Esophagus muscularis mucosa (tissue), 4 donors: ENCODE measurements around the gene OR2T3. TPM values are rescaled to one million over a fixed set of nuclear protein-coding genes. Genes with fewer than 3 reads are reported as not detected.
"Not testable (repeated sequence)": the region's sequence is repeated elsewhere in the genome, so short reads cannot be mapped to it uniquely, and the experiment has no call there.

Source experiments
- DNase-seq: peaks from one replicate; pipeline ENCODE4 v3.0.0-alpha.2; 2017; ENCODE audit errors: extremely low spot score
- H3K27ac ChIP-seq, 4 donors: fragments of 200-600 bp; sonication (generic); replicated peaks in 1 of 4; 1 replicate in 3 of 4; 2 replicates in 1 of 4; pipeline ENCODE4 v1.5.1; 2016 to 2019; ENCODE audit warnings: mild to moderate bottlenecking in 1 of 4
- H3K27me3 ChIP-seq, 4 donors: fragments of 200-600 bp; sonication (generic); one replicate each; pipeline versions ENCODE4 v1.5.1 to v1.6.0; 2016 to 2019
- H3K36me3 ChIP-seq, 4 donors: fragments of 200-600 bp; sonication (generic); one replicate each; pipeline ENCODE4 v1.5.1; 2016 to 2019
- H3K4me1 ChIP-seq, 4 donors: fragments of 200-600 bp; sonication (generic); one replicate each; pipeline ENCODE4 v1.5.1; 2016 to 2019
- H3K4me3 ChIP-seq, 4 donors: fragments of 200-600 bp; sonication (generic); 1 replicate in 2 of 4; 2 replicates in 2 of 4; pipeline ENCODE4 v1.5.1; 2016 to 2019; ENCODE audit warnings: mild to moderate bottlenecking in 4 of 4, moderate library complexity in 1 of 4
- H3K9me3 ChIP-seq, 4 donors: fragments of 200-600 bp; sonication (generic); 1 replicate in 3 of 4; 2 replicates in 1 of 4; pipeline ENCODE4 v1.5.1; 2016 to 2019
- CTCF ChIP-seq, 3 experiments: fragments of 200-600 bp in 2 of 3; fragments of 450-650 bp in 1 of 3; sonication (generic) in 2 of 3; IDR thresholded peaks; one replicate each; pipeline ENCODE4 v1.5.1; 2017 to 2019; ENCODE audit warnings: antibody characterized with exemption in 3 of 3, mild to moderate bottlenecking in 2 of 3, moderate library complexity in 1 of 3
- POLR2A ChIP-seq: fragments of 450-650 bp; IDR thresholded peaks from one replicate; pipeline ENCODE4 v1.6.1; 2017; ENCODE audit warnings: antibody characterized with exemption, moderate library complexity, mild to moderate bottlenecking, low read depth
- WGBS: methylation state at CpG from one replicate; pipeline ENCODE4 v1.1.5; 2018; 5-methylcytosine and 5-hydroxymethylcytosine counted together
- intact Hi-C: fragments of 100-400 bp; cut with DNase I; formaldehyde crosslinking; loops from one replicate; pipeline ENCODE4 v1.15.1; 2023
- total RNA-seq, 4 donors: library from RNA; depleted of rRNA; stranded (reverse); fragments of >200 nt; gene quantifications; one replicate each; pipeline versions ENCODE4 v1.1.0 to v1.2.1, GENCODE V29; 2016

OR2T3 gene
- total RNA-seq, 4 donors from 2014 or later, result not detected

GRCh38 chr1:248481686-248482579, 8.8 kb downstream of the OR2T3 start:
- H3K36me3 ChIP-seq, H3K4me1 ChIP-seq, H3K27me3 ChIP-seq, H3K9me3 ChIP-seq, DNase-seq, H3K4me3 ChIP-seq, H3K27ac ChIP-seq, intact Hi-C loops: not testable (repeated sequence)
- WGBS, result 71% methylated on average over 12 of the region's 13 CpGs

- intact Hi-C loops, H3K9me3 ChIP-seq, H3K27ac ChIP-seq, H3K27me3 ChIP-seq, H3K36me3 ChIP-seq, DNase-seq, H3K4me1 ChIP-seq, H3K4me3 ChIP-seq: not testable (repeated sequence)
- WGBS, result no CpG with 5 or more reads among the region's 6 CpGs
Observed at GRCh38 chr1:248488289-248488688, 15.1 kb downstream of the OR2T3 start, which contains the start of gene OR2T5. Gene OR2T5, plus strand, starts transcription at chr1:248488589. Its CDS starts 0 bp downstream, at chr1:248488589.

DNA sequence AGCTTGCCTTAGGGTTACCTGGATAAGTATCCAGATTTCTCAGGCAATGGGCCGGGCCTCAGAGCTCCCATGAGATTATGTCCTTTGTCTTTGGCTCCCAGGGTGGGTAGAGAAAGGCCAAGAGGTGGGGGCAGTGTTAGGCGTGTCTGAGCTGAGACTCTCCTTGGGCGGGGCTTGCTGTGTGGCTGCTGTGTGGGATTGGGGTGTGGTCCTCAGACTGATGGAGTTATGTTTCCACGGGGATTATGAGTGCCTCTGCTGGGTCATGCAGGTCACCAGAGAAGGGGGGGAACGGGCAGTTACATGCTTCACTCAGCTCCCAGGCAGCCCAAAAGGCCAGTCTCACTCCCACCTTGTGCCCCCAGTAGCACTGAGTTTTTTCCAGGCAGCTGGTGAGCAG, 23.5 kb downstream of the OR2T3 start:
- H3K36me3 ChIP-seq, H3K4me3 ChIP-seq, H3K4me1 ChIP-seq, H3K9me3 ChIP-seq, H3K27me3 ChIP-seq, DNase-seq, intact Hi-C loops, H3K27ac ChIP-seq: not testable (repeated sequence)
- no CpG with 5 or more reads among the region's 5 CpGs for WGBS

DNA sequence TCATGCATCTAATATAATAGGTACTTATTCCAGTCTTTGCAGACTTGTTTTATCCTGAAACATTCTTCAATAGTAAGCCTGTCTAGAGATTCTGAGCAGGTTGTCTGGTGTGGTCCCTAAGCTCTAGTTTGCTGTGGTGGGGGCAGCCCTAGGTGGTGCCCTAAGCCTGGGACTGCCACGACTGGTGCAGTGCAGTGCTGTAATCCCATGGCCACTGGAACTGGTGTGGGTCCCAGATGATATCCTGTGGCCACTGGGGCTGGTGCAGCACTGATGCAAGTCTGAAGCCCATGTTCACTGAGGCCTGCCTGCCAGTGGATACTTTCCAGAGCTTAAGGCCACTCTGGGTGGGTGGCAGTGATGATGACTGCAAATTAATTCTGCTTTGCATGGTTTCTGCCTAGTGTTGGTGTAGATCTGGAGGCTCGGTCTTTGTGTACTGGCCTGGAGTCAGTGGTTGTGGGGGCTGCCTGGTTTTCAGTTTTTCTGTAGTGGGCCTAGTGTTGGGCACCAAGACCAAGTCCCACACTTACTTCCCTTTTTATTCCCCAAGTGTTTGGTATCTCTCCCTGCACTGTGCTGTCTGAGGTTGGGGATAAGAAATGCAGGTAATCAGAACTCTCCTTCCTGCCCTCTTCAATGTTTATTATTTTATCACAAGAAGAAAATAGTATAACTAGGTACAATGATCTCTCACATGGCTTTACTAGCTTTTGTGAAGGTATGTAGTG, 27.3 kb downstream of the OR2T3 start:
- intact Hi-C loops, H3K4me1 ChIP-seq, H3K27ac ChIP-seq, H3K27me3 ChIP-seq, H3K36me3 ChIP-seq, DNase-seq, H3K4me3 ChIP-seq, H3K9me3 ChIP-seq: not testable (repeated sequence)
- WGBS, result 83% methylated on average over 1 of the region's 2 CpGs

- H3K9me3 ChIP-seq, DNase-seq, intact Hi-C loops, H3K4me1 ChIP-seq, H3K27ac ChIP-seq, H3K4me3 ChIP-seq, H3K36me3 ChIP-seq, H3K27me3 ChIP-seq: not testable (repeated sequence)
- no CpG with 5 or more reads among the region's 2 CpGs for WGBS
Observed at GRCh38 chr1:248507773-248508172, 34.6 kb downstream of the OR2T3 start, which contains the start of gene OR2G6. Gene OR2G6, plus strand, starts transcription at chr1:248508073. Its CDS starts 13,574 bp downstream, at chr1:248521647.

- H3K4me3 ChIP-seq, H3K27ac ChIP-seq, H3K27me3 ChIP-seq, H3K36me3 ChIP-seq, intact Hi-C loops, H3K9me3 ChIP-seq, DNase-seq, H3K4me1 ChIP-seq: not testable (repeated sequence)
Observed at GRCh38 chr1:248510217-248510616, 37.1 kb downstream of the OR2T3 start.

DNA sequence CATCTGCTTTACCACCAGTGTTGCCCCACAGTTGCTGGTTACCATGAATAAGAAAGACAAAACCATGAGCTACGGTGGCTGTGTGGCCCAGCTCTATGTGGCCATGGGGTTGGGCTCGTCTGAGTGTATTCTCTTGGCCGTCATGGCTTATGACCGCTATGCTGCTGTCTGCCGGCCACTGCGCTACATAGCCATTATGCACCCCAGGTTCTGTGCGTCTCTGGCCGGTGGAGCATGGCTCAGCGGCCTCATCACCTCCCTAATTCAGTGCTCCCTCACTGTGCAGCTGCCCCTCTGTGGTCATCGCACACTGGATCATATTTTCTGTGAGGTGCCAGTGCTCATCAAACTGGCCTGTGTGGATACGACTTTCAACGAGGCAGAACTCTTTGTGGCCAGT, 48.7 kb downstream of the OR2T3 start:
- Histone ChIP-seq H3K36me3 (no peaks in the 10 kb centered on the region), H3K27ac (no peak overlapping the region), H3K27me3 (no peaks in the 10 kb centered on the region), H3K4me3 (no peak overlapping the region), H3K4me1 (no peaks in the 10 kb centered on the region), H3K9me3 (peaks cover 0 to 4% (median 0%) of the 10 kb centered on the region in 4 donors)
- TF ChIP-seq POLR2A (no peak), CTCF (IDR thresholded peaks at IDR 0.05) (no peak)
- intact Hi-C loops, result no loop called here
- WGBS, result 89% methylated on average over 4 of the region's 12 CpGs
- no peak for DNase-seq

Other genes starting within 250 kb of the OR2T3 start
- gene OR2M4, start 241.9 kb upstream of the OR2T3 start, total RNA-seq, result not detected
- not detected for gene OR2T33, start 195.4 kb upstream of the OR2T3 start, total RNA-seq
- gene OR2T12, start 169.9 kb upstream of the OR2T3 start, total RNA-seq, result not detected
- gene OR2M7, start 148.8 kb upstream of the OR2T3 start, total RNA-seq, result not detected
- not detected for gene OR14C36, start 124.6 kb upstream of the OR2T3 start, total RNA-seq
- not detected for gene OR2T4, start 111.7 kb upstream of the OR2T3 start, total RNA-seq
- gene OR2T6, start 97.6 kb upstream of the OR2T3 start, total RNA-seq, result not detected
- not detected for gene OR2T1, start 70.3 kb upstream of the OR2T3 start, total RNA-seq
- gene OR2T2, start 27.7 kb upstream of the OR2T3 start, total RNA-seq, result not detected
- gene OR2T5, start 15.2 kb downstream of the OR2T3 start, total RNA-seq, result not detected
- not detected for gene OR2G6, start 34.7 kb downstream of the OR2T3 start, total RNA-seq
- not detected for gene OR2T29, start 89.4 kb downstream of the OR2T3 start, total RNA-seq
- gene OR2T34, start 101.4 kb downstream of the OR2T3 start, total RNA-seq, result not detected
- not detected for gene OR2T10, start 124.3 kb downstream of the OR2T3 start, total RNA-seq
- not detected for gene OR2T11, start 161.7 kb downstream of the OR2T3 start, total RNA-seq
- gene OR2T35, start 171.9 kb downstream of the OR2T3 start, total RNA-seq, result not detected
- gene OR2T27, start 182.2 kb downstream of the OR2T3 start, total RNA-seq, result not detected
- gene OR14I1, start 229.4 kb downstream of the OR2T3 start, total RNA-seq, result not detected